ENCODE measurements around the gene CTDSP2. TPM values are rescaled to one million over a fixed set of nuclear protein-coding genes. Genes with fewer than 3 reads are reported as not detected.
A peak's percentile ranks its signal among the peaks of the same experiment; 100 is the strongest.

Gene CTDSP2
- total RNA-seq, 1 donor from 2014 or later: 62.5 TPM

DNA sequence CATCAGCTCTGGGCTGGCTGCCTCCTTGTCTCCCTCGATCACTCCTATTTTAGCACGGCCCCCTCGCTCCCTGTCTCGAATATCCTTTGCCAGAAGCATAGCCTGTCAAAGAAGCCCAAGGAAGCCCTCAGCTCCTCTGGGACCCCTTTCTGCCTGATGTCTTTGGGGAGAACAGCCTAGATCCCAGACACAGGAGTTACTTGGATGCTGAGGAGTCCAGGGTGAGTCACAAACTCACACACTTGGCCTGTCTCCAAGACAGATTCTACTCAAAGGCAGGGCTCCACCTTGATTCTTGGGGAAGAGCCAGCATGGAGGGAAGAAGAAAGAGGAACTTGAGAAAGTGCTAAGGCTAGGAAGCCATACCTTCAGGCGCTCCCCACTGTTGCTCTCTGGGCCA, 36.1 kb downstream of the CTDSP2 start:
- no peak overlapping the region for H3K4me3 Mint-ChIP-seq (ENCODE audit: low read depth)
- no peaks in the 10 kb centered on the region for H3K27me3 Mint-ChIP-seq (ENCODE audit: low read depth)
- intact Hi-C loops (cut with micrococcal nuclease): no loop called here
- H3K27ac Mint-ChIP-seq: no peak overlapping the region
- H3K4me1 Mint-ChIP-seq (ENCODE audit: low read depth): peaks cover 7% of the 10 kb centered on the region
- no peak for DNase-seq (ENCODE audit: low spot score)
- no peaks in the 10 kb centered on the region for H3K36me3 Mint-ChIP-seq (ENCODE audit: low read depth)
- no peaks in the 10 kb centered on the region for H3K9me3 Mint-ChIP-seq

DNA sequence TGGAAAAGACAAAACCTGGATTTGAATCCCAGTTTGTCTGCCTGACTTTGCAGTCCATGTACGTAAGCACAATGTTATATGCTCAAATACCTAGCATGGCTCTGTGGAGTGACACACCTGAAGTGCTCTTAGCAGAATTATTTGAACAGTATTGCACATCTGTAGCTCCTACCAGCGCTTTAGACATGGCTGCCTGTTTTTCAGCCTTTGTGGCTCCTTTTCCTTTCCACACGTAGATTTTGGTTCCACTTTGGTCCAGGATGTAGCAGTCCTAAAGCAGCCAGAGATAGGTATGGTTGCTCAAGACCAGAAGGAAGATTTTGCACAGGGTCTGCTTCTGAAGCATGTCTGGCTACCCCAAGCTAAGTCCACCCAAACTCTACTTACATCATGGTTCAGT, 37.1 kb downstream of the CTDSP2 start:
- Mint-ChIP-seq H3K27ac (no peak overlapping the region), H3K36me3 (ENCODE audit: low read depth) (no peaks in the 10 kb centered on the region), H3K4me3 (ENCODE audit: low read depth) (no peak overlapping the region), H3K9me3 (no peaks in the 10 kb centered on the region), H3K4me1 (ENCODE audit: low read depth) (peaks cover 7% of the 10 kb centered on the region), H3K27me3 (ENCODE audit: low read depth) (no peaks in the 10 kb centered on the region)
- DNase-seq (ENCODE audit: low spot score): no peak
- intact Hi-C loops (cut with micrococcal nuclease): no loop called here

DNA sequence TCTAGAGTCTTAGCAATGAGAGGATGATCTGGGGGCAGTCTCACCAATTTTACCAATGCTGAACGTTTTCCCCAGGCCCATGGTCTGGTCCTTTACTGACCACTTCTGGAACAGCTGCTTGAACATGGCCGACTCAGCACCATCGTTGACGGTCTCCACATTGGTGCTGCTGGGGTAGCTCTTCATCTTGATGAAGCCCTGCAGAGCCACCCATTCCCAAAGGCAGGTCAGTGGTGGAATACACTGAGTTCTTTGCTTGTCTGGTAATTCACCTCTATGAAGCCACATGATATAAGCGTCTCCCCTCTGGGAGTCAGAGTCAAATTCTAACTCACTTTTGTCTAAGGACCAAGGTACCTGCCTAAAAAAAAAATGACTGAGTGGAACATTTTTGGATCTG, 38.2 kb downstream of the CTDSP2 start:
- intact Hi-C loops (cut with micrococcal nuclease): no loop called here
- Mint-ChIP-seq H3K36me3 (ENCODE audit: low read depth) (no peaks in the 10 kb centered on the region), H3K27ac (no peak overlapping the region), H3K4me3 (ENCODE audit: low read depth) (no peak overlapping the region), H3K4me1 (ENCODE audit: low read depth) (peaks cover 7% of the 10 kb centered on the region), H3K9me3 (no peaks in the 10 kb centered on the region), H3K27me3 (ENCODE audit: low read depth) (no peaks in the 10 kb centered on the region)
- DNase-seq (ENCODE audit: low spot score): no peak

DNA sequence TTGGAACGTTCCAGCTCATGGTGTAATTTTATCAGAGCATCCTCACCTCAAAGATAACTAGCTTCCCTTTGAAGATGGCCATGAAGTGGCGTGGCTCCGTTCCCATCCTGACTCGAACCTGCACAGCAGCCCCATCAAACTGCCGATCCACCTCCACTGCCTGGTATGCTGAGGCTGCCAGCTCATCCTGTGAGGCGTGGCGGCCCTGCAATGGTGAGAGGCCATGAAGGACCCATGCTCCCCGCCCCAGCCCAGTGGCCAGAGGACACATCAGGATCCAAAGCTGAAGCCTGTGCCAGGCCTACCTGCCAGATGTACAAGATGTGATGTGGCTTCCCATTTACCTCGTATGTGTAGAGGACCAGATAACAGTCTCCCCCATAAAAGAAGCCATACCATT, 39.2 kb downstream of the CTDSP2 start:
- Mint-ChIP-seq H3K4me1 (ENCODE audit: low read depth) (no peaks in the 10 kb centered on the region), H3K4me3 (ENCODE audit: low read depth) (no peak overlapping the region), H3K36me3 (ENCODE audit: low read depth) (no peaks in the 10 kb centered on the region), H3K9me3 (no peaks in the 10 kb centered on the region), H3K27me3 (ENCODE audit: low read depth) (no peaks in the 10 kb centered on the region), H3K27ac (no peak overlapping the region)
- intact Hi-C loops (cut with micrococcal nuclease): no loop called here
- no peak for DNase-seq (ENCODE audit: low spot score)

DNA sequence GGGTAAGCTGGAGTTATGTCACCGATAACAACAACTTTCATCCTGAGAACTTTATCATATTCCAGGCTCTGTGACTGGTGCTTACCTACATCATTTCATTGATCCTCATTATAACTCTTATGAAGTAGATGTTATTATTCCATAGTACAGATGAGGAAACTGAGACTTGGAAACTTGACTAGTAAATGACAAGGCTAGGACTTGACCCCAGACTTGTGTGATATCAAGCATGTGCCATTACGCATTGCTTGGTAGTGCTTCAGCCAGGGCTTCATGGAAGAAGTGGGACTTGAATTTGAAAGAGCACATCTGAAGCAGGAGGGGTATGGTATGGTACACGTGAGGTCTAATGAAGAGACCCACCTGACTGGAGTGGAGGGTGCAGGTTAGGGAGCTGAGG, 39.9 kb downstream of the CTDSP2 start:
- DNase-seq (ENCODE audit: low spot score): no peak
- intact Hi-C loops (cut with micrococcal nuclease): no loop called here
- Mint-ChIP-seq H3K4me3 (ENCODE audit: low read depth) (no peak overlapping the region), H3K4me1 (ENCODE audit: low read depth) (no peaks in the 10 kb centered on the region), H3K27me3 (ENCODE audit: low read depth) (no peaks in the 10 kb centered on the region), H3K9me3 (no peaks in the 10 kb centered on the region), H3K27ac (no peak overlapping the region), H3K36me3 (ENCODE audit: low read depth) (no peaks in the 10 kb centered on the region)

DNA sequence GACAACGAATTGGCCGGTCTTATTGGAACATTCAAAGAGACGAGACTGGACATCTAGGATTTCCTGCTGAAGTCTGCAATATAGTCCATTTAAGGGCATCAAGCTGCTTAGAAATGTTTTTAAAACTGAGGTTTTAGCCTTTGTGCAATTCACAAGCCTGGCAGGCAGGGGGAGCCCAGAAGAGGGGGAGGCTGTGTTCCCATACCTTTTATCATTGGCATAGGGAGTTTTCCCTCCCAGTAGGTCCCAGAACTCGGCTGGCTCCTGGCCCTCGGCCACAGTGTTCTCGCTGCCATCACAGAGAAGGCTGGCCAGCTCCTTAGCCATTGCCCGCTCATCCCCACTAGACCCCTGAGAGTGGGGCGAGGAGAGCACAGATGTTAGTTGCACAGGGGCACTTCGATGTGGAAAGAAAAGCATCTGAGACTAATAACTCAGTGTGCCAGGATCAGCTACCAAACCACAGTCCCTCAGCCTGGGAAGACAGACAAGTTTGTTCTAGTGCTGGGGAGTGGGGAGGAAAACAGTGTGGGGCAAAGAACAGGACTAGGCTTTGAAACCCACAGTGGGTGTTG, 43.1 kb downstream of the CTDSP2 start:
- no peak overlapping the region for H3K27ac Mint-ChIP-seq
- no peaks in the 10 kb centered on the region for H3K4me1 Mint-ChIP-seq (ENCODE audit: low read depth)
- peaks cover 8% of the 10 kb centered on the region for H3K36me3 Mint-ChIP-seq (ENCODE audit: low read depth)
- DNase-seq (ENCODE audit: low spot score): no peak
- H3K27me3 Mint-ChIP-seq (ENCODE audit: low read depth): no peaks in the 10 kb centered on the region
- H3K9me3 Mint-ChIP-seq: no peaks in the 10 kb centered on the region
- intact Hi-C loops (cut with micrococcal nuclease): loop anchor here (1.0 kb wide), 1 partner anchor 102 kb away; no protein-coding TSS in a partner anchor
- no peak overlapping the region for H3K4me3 Mint-ChIP-seq (ENCODE audit: low read depth)

DNA sequence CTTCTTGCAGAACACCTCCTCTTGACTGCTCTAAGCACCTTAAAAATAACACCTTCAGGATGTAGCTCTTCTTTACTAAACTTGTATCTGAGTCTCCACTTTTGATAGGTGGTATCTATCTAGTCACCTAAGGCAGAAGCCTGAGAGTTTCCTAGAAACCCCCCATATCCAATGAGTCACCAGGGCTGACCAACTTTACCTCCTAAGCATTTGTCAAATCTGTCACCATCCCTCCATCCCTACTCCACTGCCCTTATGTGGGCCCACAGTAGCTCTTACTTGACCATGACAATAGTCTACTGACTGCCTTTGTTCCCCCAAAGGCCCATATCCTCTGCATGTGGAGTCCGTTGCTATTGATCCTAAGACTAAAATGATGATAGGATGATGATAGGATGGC, 43.9 kb downstream of the CTDSP2 start:
- H3K4me1 Mint-ChIP-seq (ENCODE audit: low read depth): no peaks in the 10 kb centered on the region
- DNase-seq (ENCODE audit: low spot score): no peak
- no peak overlapping the region for H3K27ac Mint-ChIP-seq
- peaks cover 8% of the 10 kb centered on the region for H3K36me3 Mint-ChIP-seq (ENCODE audit: low read depth)
- H3K4me3 Mint-ChIP-seq (ENCODE audit: low read depth): no peak overlapping the region
- H3K27me3 Mint-ChIP-seq (ENCODE audit: low read depth): no peaks in the 10 kb centered on the region
- H3K9me3 Mint-ChIP-seq: no peaks in the 10 kb centered on the region
- intact Hi-C loops (cut with micrococcal nuclease): loop anchor here (1.0 kb wide), 1 partner anchor 103 kb away; no protein-coding TSS in a partner anchor

DNA sequence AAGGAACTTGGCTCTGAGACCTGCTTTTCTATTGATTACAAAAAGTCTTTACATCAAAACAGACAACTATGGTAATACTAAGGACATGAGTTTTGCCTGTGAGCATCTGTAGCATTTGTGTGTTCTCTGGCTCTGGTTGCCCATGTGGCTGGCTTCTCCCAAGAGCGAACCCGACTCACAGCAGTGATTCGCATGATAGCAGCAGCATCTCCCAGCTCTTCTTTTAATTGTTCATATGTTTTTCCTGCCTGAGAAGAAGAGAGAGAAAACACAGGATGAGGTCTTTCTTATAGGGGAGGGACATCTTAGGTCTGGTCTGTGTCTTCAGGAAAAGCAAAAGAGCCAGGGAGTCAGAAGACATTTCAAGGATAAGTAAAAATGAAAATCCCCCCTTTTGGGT, 45.6 kb downstream of the CTDSP2 start:
- H3K27ac Mint-ChIP-seq: no peak overlapping the region
- H3K4me1 Mint-ChIP-seq (ENCODE audit: low read depth): no peaks in the 10 kb centered on the region
- H3K36me3 Mint-ChIP-seq (ENCODE audit: low read depth): peaks cover 21% of the 10 kb centered on the region
- H3K27me3 Mint-ChIP-seq (ENCODE audit: low read depth): no peaks in the 10 kb centered on the region
- no peaks in the 10 kb centered on the region for H3K9me3 Mint-ChIP-seq
- intact Hi-C loops (cut with micrococcal nuclease): no loop called here
- H3K4me3 Mint-ChIP-seq (ENCODE audit: low read depth): no peak overlapping the region
- DNase-seq (ENCODE audit: low spot score): no peak

DNA sequence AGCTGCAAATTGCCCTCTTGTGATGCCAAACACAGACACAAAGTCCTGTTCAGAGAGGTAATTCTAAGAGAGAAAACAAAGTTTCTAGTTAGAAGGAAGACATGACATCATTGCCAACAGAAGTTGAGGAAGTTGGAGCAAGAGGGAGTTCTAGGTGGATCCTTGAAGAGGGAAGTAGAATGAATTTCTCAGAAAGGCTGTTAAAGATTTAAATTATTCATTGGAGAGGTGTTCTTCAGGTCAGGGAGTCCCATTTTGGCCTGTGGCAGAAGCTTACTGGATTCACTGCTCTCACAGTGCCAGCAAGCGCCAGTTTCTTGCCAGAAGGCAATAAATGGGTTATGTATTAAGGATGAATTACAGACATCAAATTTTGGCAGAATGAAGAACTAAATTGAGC, 48.6 kb downstream of the CTDSP2 start:
- H3K36me3 Mint-ChIP-seq (ENCODE audit: low read depth): peaks cover 42% of the 10 kb centered on the region
- intact Hi-C loops (cut with micrococcal nuclease): no loop called here
- no peaks in the 10 kb centered on the region for H3K9me3 Mint-ChIP-seq
- no peak overlapping the region for H3K4me3 Mint-ChIP-seq (ENCODE audit: low read depth)
- H3K27me3 Mint-ChIP-seq (ENCODE audit: low read depth): no peaks in the 10 kb centered on the region
- H3K27ac Mint-ChIP-seq: no peak overlapping the region
- peaks cover 9% of the 10 kb centered on the region for H3K4me1 Mint-ChIP-seq (ENCODE audit: low read depth)
- no peak for DNase-seq (ENCODE audit: low spot score)

DNA sequence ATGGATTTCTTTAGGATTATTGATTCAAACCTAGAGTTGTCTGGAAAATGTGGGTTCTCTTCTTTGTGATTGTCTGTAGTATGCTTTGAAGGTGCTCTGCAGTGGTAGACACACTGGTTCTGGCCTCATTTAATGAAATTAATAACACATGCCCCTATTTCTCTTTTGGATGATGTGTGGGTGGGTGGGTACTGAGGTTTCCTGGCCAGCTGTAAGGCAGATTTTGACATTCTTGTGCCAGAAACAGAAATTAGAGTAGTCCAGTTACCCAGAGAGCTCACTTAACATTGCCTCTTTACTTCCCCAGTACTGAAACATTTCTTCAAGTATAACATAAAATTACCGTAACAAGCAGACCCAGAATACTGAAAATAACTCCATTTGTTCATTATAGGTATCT, 49.5 kb downstream of the CTDSP2 start:
- intact Hi-C loops (cut with micrococcal nuclease): no loop called here
- peaks cover 11% of the 10 kb centered on the region for H3K4me1 Mint-ChIP-seq (ENCODE audit: low read depth)
- H3K27me3 Mint-ChIP-seq (ENCODE audit: low read depth): no peaks in the 10 kb centered on the region
- DNase-seq (ENCODE audit: low spot score): no peak
- no peaks in the 10 kb centered on the region for H3K9me3 Mint-ChIP-seq
- no peak overlapping the region for H3K4me3 Mint-ChIP-seq (ENCODE audit: low read depth)
- H3K36me3 Mint-ChIP-seq (ENCODE audit: low read depth): peaks cover 51% of the 10 kb centered on the region
- no peak overlapping the region for H3K27ac Mint-ChIP-seq

DNA sequence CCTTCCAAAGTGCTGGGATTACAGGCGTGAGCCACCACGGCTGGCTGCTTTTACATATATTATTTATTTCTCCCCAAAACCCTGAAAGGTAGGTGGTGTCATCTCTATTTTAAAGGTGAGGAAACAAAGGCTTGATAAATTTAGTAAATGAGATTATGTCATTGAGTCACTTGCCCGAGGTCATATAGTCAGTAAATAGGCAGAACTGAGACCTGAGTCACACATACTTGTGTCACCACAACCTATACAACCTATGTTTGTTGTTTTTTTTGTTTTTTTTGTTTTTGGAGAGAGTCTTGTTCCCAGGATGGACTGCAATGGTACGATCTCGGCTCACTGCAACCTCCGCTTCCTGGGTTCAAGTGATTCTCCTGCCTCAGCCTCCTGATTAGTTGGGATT, 51.2 kb downstream of the CTDSP2 start:
- Mint-ChIP-seq H3K36me3 (ENCODE audit: low read depth) (peaks cover 58% of the 10 kb centered on the region), H3K27ac (no peak overlapping the region), H3K9me3 (no peaks in the 10 kb centered on the region), H3K27me3 (ENCODE audit: low read depth) (no peaks in the 10 kb centered on the region), H3K4me1 (ENCODE audit: low read depth) (peaks cover 11% of the 10 kb centered on the region), H3K4me3 (ENCODE audit: low read depth) (no peak overlapping the region)
- DNase-seq (ENCODE audit: low spot score): no peak
- intact Hi-C loops (cut with micrococcal nuclease): no loop called here

DNA sequence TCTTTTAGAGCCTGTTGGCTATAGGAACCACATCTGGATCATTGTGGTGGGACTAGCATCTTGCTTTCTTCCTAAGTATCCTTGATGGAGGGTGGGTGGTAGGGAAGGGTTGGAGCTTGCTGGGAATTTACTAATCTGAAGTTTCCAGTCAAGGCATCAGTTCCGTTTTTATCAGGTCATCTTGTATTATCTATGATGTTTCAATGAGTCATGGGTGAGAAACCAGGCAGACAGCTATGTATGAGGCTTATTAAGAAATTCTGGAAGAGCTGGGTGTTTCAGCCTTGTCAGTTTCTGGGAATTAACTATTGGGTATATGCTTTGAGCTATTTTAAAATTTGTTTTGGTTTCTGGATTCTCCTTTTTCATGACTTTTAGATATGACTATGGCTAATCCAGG, 52.6 kb downstream of the CTDSP2 start:
- intact Hi-C loops (cut with micrococcal nuclease): no loop called here
- H3K27me3 Mint-ChIP-seq (ENCODE audit: low read depth): no peaks in the 10 kb centered on the region
- peaks cover 57% of the 10 kb centered on the region for H3K36me3 Mint-ChIP-seq (ENCODE audit: low read depth)
- peak overlapping the region; percentile 55 for H3K27ac Mint-ChIP-seq
- H3K4me3 Mint-ChIP-seq (ENCODE audit: low read depth): no peak overlapping the region
- H3K9me3 Mint-ChIP-seq: no peaks in the 10 kb centered on the region
- no peak for DNase-seq (ENCODE audit: low spot score)
- peaks cover 11% of the 10 kb centered on the region for H3K4me1 Mint-ChIP-seq (ENCODE audit: low read depth)

DNA sequence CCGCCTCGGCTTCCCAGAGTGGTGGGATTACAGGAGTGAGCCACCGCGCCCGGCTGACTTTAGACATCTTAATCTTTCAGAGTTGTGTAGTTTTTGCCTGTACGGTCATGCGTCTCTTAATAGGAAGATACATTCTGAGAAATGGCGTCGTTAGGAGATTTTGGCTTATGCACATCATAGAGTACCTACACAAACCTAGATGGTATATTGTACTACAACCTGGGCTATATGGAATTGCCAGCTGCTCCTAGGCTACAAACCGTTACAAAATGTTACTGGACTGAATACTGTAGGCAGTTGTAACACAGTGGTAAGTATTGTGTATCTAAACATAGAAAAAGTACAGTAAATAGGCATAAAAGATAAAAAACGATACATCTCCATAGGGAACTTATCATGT, 62.7 kb downstream of the CTDSP2 start:
- intact Hi-C loops (cut with micrococcal nuclease): loop anchor here (2.0 to 5.0 kb wide), 2 partner anchors 63 to 121 kb away; partner anchors contain the start of gene CTDSP2
- peaks cover 36% of the 10 kb centered on the region for H3K36me3 Mint-ChIP-seq (ENCODE audit: low read depth)

DNA sequence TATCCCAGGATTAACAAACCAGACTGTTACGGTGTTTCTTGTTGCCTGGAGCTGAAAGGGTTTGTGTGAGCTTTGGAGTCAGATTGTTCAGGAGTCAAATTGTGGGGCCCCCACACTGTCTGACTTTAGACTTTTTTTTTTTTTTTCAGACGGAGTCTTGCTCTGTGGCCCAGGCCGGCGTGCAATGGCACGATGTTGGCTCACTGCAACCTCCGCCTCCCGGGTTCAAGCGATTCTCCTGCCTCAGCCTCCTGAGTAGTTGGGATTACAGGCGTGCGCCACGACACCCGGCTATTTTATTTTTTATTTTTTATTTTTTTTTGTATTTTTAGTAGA, 63.1 kb downstream of the CTDSP2 start:
- Mint-ChIP-seq H3K9me3 (no peaks in the 10 kb centered on the region), H3K27ac (peak overlapping the region; percentile 95), H3K36me3 (ENCODE audit: low read depth) (peaks cover 33% of the 10 kb centered on the region), H3K4me3 (ENCODE audit: low read depth) (peak overlapping the region; percentile 98), H3K4me1 (ENCODE audit: low read depth) (peaks cover 21% of the 10 kb centered on the region), H3K27me3 (ENCODE audit: low read depth) (no peaks in the 10 kb centered on the region)
- no peak for DNase-seq (ENCODE audit: low spot score)
- intact Hi-C loops (cut with micrococcal nuclease): loop anchor here (2.0 to 5.0 kb wide), 2 partner anchors 64 to 121 kb away; partner anchors contain the start of gene CTDSP2

More for the DNA sequence above, 62.7 kb downstream of the CTDSP2 start:
- Mint-ChIP-seq H3K9me3 (no peaks in the 10 kb centered on the region), H3K27ac (peak overlapping the region; percentile 7), H3K4me3 (ENCODE audit: low read depth) (peak overlapping the region; percentile 66), H3K27me3 (ENCODE audit: low read depth) (no peaks in the 10 kb centered on the region), H3K4me1 (ENCODE audit: low read depth) (peaks cover 21% of the 10 kb centered on the region)
- DNase-seq (ENCODE audit: low spot score): no peak
